GM18868 (cell line): Measurements from ENCODE around the gene EXOC6.
A peak's percentile ranks its signal among the peaks of the same experiment; 100 is the strongest.

Experiments
- ATAC-seq: cut with Tn5 transposase; IDR thresholded peaks from one replicate; pipeline ENCODE4 v1.9.1; 2021; ENCODE audit warnings: mild to moderate bottlenecking, moderate library complexity; ENCODE audit not compliant: unreplicated experiment

Gene EXOC6

GRCh38 chr10:93074597-93075368 lies 226.5 kb downstream of the EXOC6 start:
- no peak for ATAC-seq

GRCh38 chr10:93075369-93076221 lies 227.3 kb downstream of the EXOC6 start:
- ATAC-seq = peak; percentile 55

- no peak for ATAC-seq
These were observed 228.6 kb downstream of the EXOC6 start for GRCh38 chr10:93076871-93077270.

- ATAC-seq = no peak
These were observed 229.6 kb downstream of the EXOC6 start for GRCh38 chr10:93077860-93078337.

- ATAC-seq = no peak
These were observed 231.5 kb downstream of the EXOC6 start for GRCh38 chr10:93079663-93080349.

- no peak for ATAC-seq
These were observed 232.2 kb downstream of the EXOC6 start for GRCh38 chr10:93080350-93081046.

- no peak for ATAC-seq
These were observed 233.0 kb downstream of the EXOC6 start for GRCh38 chr10:93081318-93081717.

GRCh38 chr10:93081834-93082233 lies 233.5 kb downstream of the EXOC6 start:
- ATAC-seq = no peak

- no peak for ATAC-seq
These were observed 235.6 kb downstream of the EXOC6 start for GRCh38 chr10:93083743-93084539.

GRCh38 chr10:93085272-93085859 lies 237.0 kb downstream of the EXOC6 start:
- ATAC-seq = peak; percentile 69

- no peak for ATAC-seq
These were observed 238.0 kb downstream of the EXOC6 start for GRCh38 chr10:93086289-93086688.

GRCh38 chr10:93087846-93088245 lies 239.5 kb downstream of the EXOC6 start:
- ATAC-seq = no peak

- no peak for ATAC-seq
These were observed 240.1 kb downstream of the EXOC6 start for GRCh38 chr10:93088466-93088865.

- ATAC-seq = no peak
These were observed 242.3 kb downstream of the EXOC6 start for GRCh38 chr10:93090619-93091018.

GRCh38 chr10:93091960-93092359 lies 243.6 kb downstream of the EXOC6 start:
- ATAC-seq = no peak

GRCh38 chr10:93095225-93095624 lies 246.9 kb downstream of the EXOC6 start:
- ATAC-seq = no peak

- ATAC-seq = no peak
These were observed 248.6 kb downstream of the EXOC6 start for GRCh38 chr10:93096901-93097300.

- ATAC-seq = no peak
These were observed 249.1 kb downstream of the EXOC6 start for GRCh38 chr10:93097386-93097785.

GRCh38 chr10:93098816-93099215 lies 250.5 kb downstream of the EXOC6 start:
- ATAC-seq = no peak

- ATAC-seq = no peak
These were observed 251.3 kb downstream of the EXOC6 start for GRCh38 chr10:93099670-93100069.
